ENCODE measurements around the gene DKK1.

GRCh38 chr10:52318136-52318701, 4.1 kb downstream of the DKK1 start:
- TF ChIP-seq CTCF (tag by site-specific recombination; IDR thresholded peaks at IDR 0.05) = no peak
- TF ChIP-seq ZBTB7A (tag by site-specific recombination; IDR thresholded peaks at IDR 0.05; ENCODE audit: low read depth) = no peak
